ENCODE data around the gene MUC4. TPM values are rescaled to one million over a fixed set of nuclear protein-coding genes. Genes with fewer than 3 reads are reported as not detected.

The MUC4 gene
- polyA plus RNA-seq, 1 experiment = not detected

- Histone ChIP-seq H3K4me3 (ENCODE audit: low read depth, low read length) (no peak overlapping the region), H3K36me3 (ENCODE audit: control insufficient read depth, insufficient read depth, low read length) (no peaks in the 10 kb centered on the region), H3K27me3 (ENCODE audit: control insufficient read depth, insufficient read depth, low read length) (no peaks in the 10 kb centered on the region; the same call in 1 of the 2 replicates)
- no peak for DNase-seq (ENCODE audit: low read depth)
- TF ChIP-seq CTCF (IDR thresholded peaks at IDR 0.05; ENCODE audit: insufficient read depth, low read depth, low read length) = no peak
- POLR2A ChIA-PET = no interaction called here
- CTCF ChIA-PET = interaction anchor here (1.0 to 10.7 kb wide), 3 partner anchors 20 to 58 kb away, joined by 3 to 268 read pairs (median 139); no protein-coding TSS in a partner anchor
Observed at GRCh38 chr3:195856410-195857084, 44.8 kb upstream of the MUC4 start.

GRCh38 chr3:195855471-195856409, 44.0 kb upstream of the MUC4 start:
- ChIA-PET CTCF (interaction anchor here (0.9 to 10.7 kb wide), 4 partner anchors 19 to 230 kb away, joined by 3 to 268 read pairs (median 71); no protein-coding TSS in a partner anchor), POLR2A (no interaction called here)
- Histone ChIP-seq H3K36me3 (ENCODE audit: control insufficient read depth, insufficient read depth, low read length) (no peaks in the 10 kb centered on the region), H3K4me3 (ENCODE audit: low read depth, low read length) (no peak overlapping the region), H3K27me3 (ENCODE audit: control insufficient read depth, insufficient read depth, low read length) (no peaks in the 10 kb centered on the region; the same call in 1 of the 2 replicates)
- no peak for DNase-seq (ENCODE audit: low read depth)
- TF ChIP-seq CTCF (IDR thresholded peaks at IDR 0.05; ENCODE audit: insufficient read depth, low read depth, low read length) = no peak

GRCh38 chr3:195854628-195855294, 43.0 kb upstream of the MUC4 start:
- H3K27me3 ChIP-seq (ENCODE audit: control insufficient read depth, insufficient read depth, low read length) = no peaks in the 10 kb centered on the region; the same call in 1 of the 2 replicates
- ChIA-PET POLR2A (no interaction called here), CTCF (interaction anchor here (0.9 to 10.7 kb wide), 3 partner anchors 37 to 229 kb away, joined by 3 to 268 read pairs (median 139); no protein-coding TSS in a partner anchor)
- H3K4me3 ChIP-seq (ENCODE audit: low read depth, low read length) = no peak overlapping the region
- no peak for DNase-seq (ENCODE audit: low read depth)
- H3K36me3 ChIP-seq (ENCODE audit: control insufficient read depth, insufficient read depth, low read length) = no peaks in the 10 kb centered on the region
- no peak for TF ChIP-seq CTCF (IDR thresholded peaks at IDR 0.05; ENCODE audit: insufficient read depth, low read depth, low read length)

- POLR2A ChIA-PET = no interaction called here
- Histone ChIP-seq H3K36me3 (ENCODE audit: control insufficient read depth, insufficient read depth, low read length) (no peaks in the 10 kb centered on the region), H3K4me3 (ENCODE audit: low read depth, low read length) (no peak overlapping the region), H3K27me3 (ENCODE audit: control insufficient read depth, insufficient read depth, low read length) (no peaks in the 10 kb centered on the region; the same call in 1 of the 2 replicates)
- CTCF ChIA-PET = interaction anchor here (5.9 to 10.7 kb wide), 2 partner anchors 7 to 37 kb away, joined by 67 to 268 read pairs; no protein-coding TSS in a partner anchor
- DNase-seq (ENCODE audit: low read depth) = no peak
- no peak for TF ChIP-seq CTCF (IDR thresholded peaks at IDR 0.05; ENCODE audit: insufficient read depth, low read depth, low read length)
Observed at GRCh38 chr3:195853996-195854395, 42.3 kb upstream of the MUC4 start.

Measured in BJ (cell line).